GM21737 (cell line): Measurements from ENCODE around the gene SPRYD3.

ENCODE experiments used
- ATAC-seq: cut with Tn5 transposase; IDR thresholded peaks from one replicate; pipeline ENCODE4 v1.9.1; 2021; ENCODE audit warnings: mild to moderate bottlenecking, moderate library complexity; ENCODE audit not compliant: unreplicated experiment

Gene SPRYD3

GRCh38 chr12:53082637-53083175 lies 3.5 kb upstream of the SPRYD3 start:
- no peak for ATAC-seq

GRCh38 chr12:53078425-53079225 lies 565 bp downstream of the SPRYD3 start:
- no peak for ATAC-seq

DNA sequence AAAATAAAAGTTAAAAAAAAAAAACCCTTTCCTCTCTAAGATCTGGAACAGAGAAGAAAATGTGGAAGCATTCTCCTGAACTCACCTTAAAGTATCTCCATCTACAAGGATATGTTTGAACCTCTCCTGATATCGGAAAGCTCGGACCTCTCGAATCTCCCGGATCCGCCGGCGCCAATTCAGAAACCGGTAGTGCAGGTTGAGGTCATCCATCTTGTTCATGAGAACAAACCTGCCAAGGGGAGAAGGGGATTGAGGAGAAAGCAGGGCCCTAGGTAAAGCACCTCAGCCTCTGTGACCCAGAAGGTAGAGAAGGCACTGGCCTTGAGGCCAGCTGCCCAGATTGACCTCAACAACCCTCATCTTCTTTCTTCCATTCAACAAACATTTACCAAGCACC lies 2.2 kb downstream of the SPRYD3 start:
- ATAC-seq = no peak

- no peak for ATAC-seq
Measured at GRCh38 chr12:53076461-53076860, 2.7 kb downstream of the SPRYD3 start.

GRCh38 chr12:53074999-53075370 lies 4.2 kb downstream of the SPRYD3 start:
- ATAC-seq = no peak

GRCh38 chr12:53074283-53074998 lies 4.7 kb downstream of the SPRYD3 start:
- no peak for ATAC-seq

DNA sequence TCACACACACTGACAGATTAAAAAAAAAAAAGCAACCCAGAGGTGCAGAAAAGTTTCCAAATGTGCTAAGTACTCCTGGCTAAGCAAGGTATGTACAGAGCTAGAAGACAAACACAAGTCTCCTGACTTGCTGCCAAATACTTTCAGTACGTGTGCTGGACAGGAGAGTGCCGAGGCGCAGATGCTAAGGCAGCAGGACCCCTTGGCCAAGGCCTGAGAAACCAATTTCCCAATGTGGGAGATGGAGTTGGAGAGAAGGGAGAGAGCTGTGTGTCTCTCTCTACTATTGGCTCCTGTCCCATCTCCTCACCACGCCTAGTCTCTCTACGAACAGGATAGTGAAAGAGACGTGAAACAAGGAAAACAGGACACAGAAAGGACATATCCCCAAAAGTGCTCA lies 5.3 kb downstream of the SPRYD3 start:
- ATAC-seq = no peak

DNA sequence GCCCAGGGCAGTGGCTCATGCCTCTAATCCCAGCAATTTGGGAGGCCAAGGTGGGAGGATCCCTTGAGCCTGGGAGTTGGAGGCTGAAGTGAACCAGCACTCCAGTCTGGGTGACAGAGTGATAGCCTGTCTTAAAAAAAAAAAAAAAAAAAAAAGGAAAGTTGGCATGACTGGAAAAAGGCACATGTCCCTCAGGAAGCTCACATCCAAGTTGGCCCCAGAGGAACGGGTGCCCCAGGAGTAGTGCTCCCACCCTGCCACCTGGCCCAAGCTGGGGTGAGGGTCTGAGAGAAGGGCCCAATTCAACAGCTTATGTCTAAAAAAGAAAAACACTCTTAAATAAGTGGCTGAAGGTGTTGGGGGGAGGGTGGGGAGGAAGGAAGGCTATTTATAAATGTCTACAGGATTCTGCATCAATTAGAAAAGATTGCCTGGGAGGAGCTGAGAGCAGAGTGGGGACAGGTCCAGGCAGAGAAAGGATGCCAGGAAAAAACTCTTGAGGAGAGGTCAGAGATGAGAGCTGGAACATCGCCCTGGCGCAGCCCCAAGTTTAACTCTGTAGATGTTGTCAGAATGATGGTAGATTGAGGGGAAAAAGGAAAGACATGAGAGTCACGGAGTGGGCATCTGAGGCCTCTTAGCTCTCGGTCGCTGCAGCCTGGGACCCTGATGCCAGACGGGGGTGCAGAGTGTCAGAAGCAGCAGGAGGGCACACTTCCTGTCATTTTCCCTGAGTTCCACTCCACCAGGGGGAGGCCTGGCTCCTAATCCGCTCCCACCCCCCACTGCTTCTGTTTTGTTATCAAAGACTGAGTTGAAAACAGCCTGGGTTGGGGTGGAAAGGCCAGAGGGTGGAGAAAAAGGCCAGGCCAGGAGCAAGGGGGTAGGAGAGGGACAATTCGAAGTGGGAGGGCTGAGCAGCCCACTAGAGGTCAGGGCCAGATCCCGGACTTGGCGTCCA lies 7.3 kb downstream of the SPRYD3 start:
- no peak for ATAC-seq

GRCh38 chr12:53070877-53071492 lies 8.2 kb downstream of the SPRYD3 start:
- ATAC-seq = no peak

DNA sequence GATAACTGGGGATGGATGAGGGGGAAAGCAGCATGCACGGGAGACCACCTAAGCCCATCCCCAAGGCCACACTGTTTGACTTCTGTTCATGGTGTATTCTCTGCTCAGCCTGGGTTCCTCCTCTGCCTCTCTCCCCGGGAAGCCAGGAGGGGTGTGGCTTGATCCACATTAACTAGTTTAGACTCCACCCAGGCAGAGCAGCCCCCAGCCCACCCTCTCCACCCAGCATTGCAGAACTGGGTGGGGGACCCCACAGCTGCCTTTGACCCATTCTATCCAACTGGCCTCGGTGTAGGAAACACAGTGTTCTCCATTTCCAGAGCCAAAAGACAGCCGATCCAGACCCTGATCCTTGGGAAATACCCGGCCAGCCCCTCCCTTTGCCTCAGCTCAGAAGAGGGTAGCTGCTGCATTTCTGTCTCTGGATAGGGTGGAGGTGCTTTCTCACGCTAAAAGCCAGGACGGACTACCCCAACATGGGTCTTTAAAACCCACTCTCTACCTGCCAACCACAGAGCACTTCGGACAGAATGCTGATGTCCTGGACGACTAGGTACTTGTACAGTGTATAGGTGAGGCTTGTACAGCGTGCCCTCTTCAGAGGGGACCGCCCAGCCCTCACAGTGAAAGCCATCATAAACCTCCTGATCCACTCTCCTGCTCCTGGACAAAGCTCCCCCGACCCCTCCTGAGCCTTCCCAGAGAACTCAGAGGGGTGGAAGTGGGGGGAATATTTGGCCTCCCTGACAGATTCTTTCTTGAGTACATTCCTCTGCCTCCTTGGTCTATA lies 9.4 kb downstream of the SPRYD3 start:
- ATAC-seq = no peak

GRCh38 chr12:53068811-53069585 lies 10.2 kb downstream of the SPRYD3 start:
- no peak for ATAC-seq

GRCh38 chr12:53067993-53068770 lies 11.0 kb downstream of the SPRYD3 start:
- no peak for ATAC-seq

GRCh38 chr12:53067074-53067992 lies 11.9 kb downstream of the SPRYD3 start:
- ATAC-seq = no peak

- ATAC-seq = no peak
Measured at GRCh38 chr12:53065975-53066931, 12.9 kb downstream of the SPRYD3 start.

DNA sequence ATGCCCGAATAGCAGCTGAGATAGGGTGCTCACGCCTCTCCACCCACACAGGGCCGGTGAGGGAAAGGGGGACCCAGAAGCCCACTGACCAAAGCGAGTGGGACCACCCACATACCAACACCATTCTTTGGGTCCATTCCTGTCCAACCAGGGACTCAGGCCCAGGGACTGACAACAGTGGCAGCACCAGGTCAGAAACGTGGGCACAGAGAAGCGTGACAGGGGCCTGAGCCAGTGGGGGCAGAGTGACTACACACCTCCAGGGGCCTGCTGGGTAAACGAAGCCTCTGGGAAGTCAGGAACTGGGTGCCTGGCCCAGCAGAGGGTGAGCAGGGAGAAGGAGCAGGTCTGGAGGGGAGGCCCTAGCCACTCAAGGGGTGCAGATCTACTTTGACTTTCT lies 13.7 kb downstream of the SPRYD3 start:
- no peak for ATAC-seq
